Mesenchymal stem cell (in vitro differentiated cells and primary cell): Measurements from ENCODE around the gene CNTNAP2.

ENCODE experiments used
- DNase-seq: peaks from one replicate; pipeline ENCODE4 v3.0.0-alpha.2; 2013
- H2AFZ ChIP-seq: one replicate; pipeline ENCODE4 v1.6.1; 2013; ENCODE audit warnings: low read depth, mild to moderate bottlenecking, control low read depth, inconsistent platforms, low read length, moderate library complexity
- H2AK5ac ChIP-seq: 2 replicates; pipeline ENCODE4 v1.6.1; 2013; ENCODE audit warnings: low read length, moderate library complexity, mild to moderate bottlenecking, inconsistent platforms; ENCODE audit not compliant: severe bottlenecking
- H2BK120ac ChIP-seq: one replicate; pipeline ENCODE4 v1.6.1; 2013; ENCODE audit warnings: low read depth, mild to moderate bottlenecking, inconsistent platforms, low read length, moderate library complexity
- H2BK12ac ChIP-seq, 2 experiments: one replicate each; pipeline ENCODE4 v1.6.1; 2013; ENCODE audit warnings: inconsistent platforms in 2 of 2, low read length in 2 of 2, mild to moderate bottlenecking in 2 of 2, moderate library complexity in 2 of 2, control low read depth in 1 of 2
- H2BK15ac ChIP-seq: one replicate; pipeline ENCODE4 v1.6.1; 2013; ENCODE audit warnings: mild to moderate bottlenecking, low read depth, inconsistent platforms; ENCODE audit not compliant: poor library complexity, severe bottlenecking
- H2BK5ac ChIP-seq: 2 replicates; pipeline ENCODE4 v1.6.1; 2013; ENCODE audit warnings: low read depth, mild to moderate bottlenecking, low read length, control low read depth, inconsistent platforms; ENCODE audit not compliant: poor library complexity, severe bottlenecking
- H3K14ac ChIP-seq, 2 experiments: one replicate each; pipeline ENCODE4 v1.6.1; 2013; ENCODE audit warnings: inconsistent platforms in 2 of 2, low read length in 2 of 2, control low read depth in 1 of 2, mild to moderate bottlenecking in 1 of 2, moderate library complexity in 1 of 2
- H3K18ac ChIP-seq, 2 experiments: one replicate each; pipeline ENCODE4 v1.6.1; 2013; ENCODE audit warnings: inconsistent platforms in 2 of 2, low read length in 2 of 2, control low read depth in 1 of 2, low read depth in 1 of 2, mild to moderate bottlenecking in 1 of 2
- H3K23ac ChIP-seq, 2 experiments: one replicate each; pipeline ENCODE4 v1.6.1; 2013; ENCODE audit warnings: inconsistent platforms in 2 of 2, low read length in 2 of 2, mild to moderate bottlenecking in 2 of 2, moderate library complexity in 2 of 2, control low read depth in 1 of 2
- H3K27ac ChIP-seq: 2 replicates; pipeline ENCODE4 v1.5.1; 2013; ENCODE audit warnings: mild to moderate bottlenecking, moderate library complexity, low read length, control low read depth, inconsistent platforms; ENCODE audit not compliant: poor library complexity, severe bottlenecking
- H3K27me3 ChIP-seq, 2 experiments: 2 replicates each; pipeline versions ENCODE4 v1.6.1 to v1.7.0; 2013; ENCODE audit warnings: low read length in 2 of 2, mild to moderate bottlenecking in 2 of 2, moderate library complexity in 2 of 2, control low read depth in 1 of 2, inconsistent platforms in 1 of 2; ENCODE audit not compliant: control insufficient read depth in 1 of 2, insufficient read depth in 1 of 2
- H3K36me3 ChIP-seq, 2 experiments: 2 replicates each; pipeline versions ENCODE4 v1.6.1 to v1.7.0; 2013; ENCODE audit warnings: low read length in 2 of 2, control low read depth in 1 of 2, inconsistent platforms in 1 of 2, low read depth in 1 of 2, mild to moderate bottlenecking in 1 of 2; ENCODE audit not compliant: insufficient read depth in 2 of 2, control insufficient read depth in 1 of 2
- H3K4ac ChIP-seq, 2 experiments: one replicate each; pipeline ENCODE4 v1.6.1; 2013; ENCODE audit warnings: inconsistent platforms in 2 of 2, low read length in 2 of 2, mild to moderate bottlenecking in 2 of 2, moderate library complexity in 2 of 2, control low read depth in 1 of 2, low read depth in 1 of 2
- H3K4me1 ChIP-seq: 2 replicates; pipeline ENCODE4 v1.6.1; 2013; ENCODE audit warnings: low read depth, low read length, control low read depth; ENCODE audit not compliant: control insufficient read depth, insufficient read depth
- H3K4me2 ChIP-seq: 2 replicates; pipeline ENCODE4 v1.6.1; 2013; ENCODE audit warnings: low read length, mild to moderate bottlenecking, inconsistent platforms; ENCODE audit not compliant: poor library complexity, severe bottlenecking
- H3K4me3 ChIP-seq, 2 experiments: 2 replicates each; pipeline versions ENCODE4 v1.5.1 to v1.7.0; 2013; ENCODE audit warnings: low read length in 2 of 2, mild to moderate bottlenecking in 2 of 2, control low read depth in 1 of 2, low read depth in 1 of 2; ENCODE audit not compliant: insufficient read depth in 1 of 2
- H3K79me1 ChIP-seq: replicated peaks from 2 replicates; pipeline ENCODE4 v1.6.1; 2013; ENCODE audit warnings: mild to moderate bottlenecking, control low read depth, low read length, inconsistent platforms; ENCODE audit not compliant: poor library complexity, severe bottlenecking
- H3K9ac ChIP-seq: 2 replicates; pipeline ENCODE4 v1.7.0; 2013; ENCODE audit warnings: mild to moderate bottlenecking, low read length, moderate library complexity
- H3K9me3 ChIP-seq: 2 replicates; pipeline ENCODE4 v1.7.0; 2013; ENCODE audit warnings: mild to moderate bottlenecking, low read length; ENCODE audit not compliant: control insufficient read depth
- H4K8ac ChIP-seq: one replicate; pipeline ENCODE4 v1.6.1; 2013; ENCODE audit warnings: inconsistent platforms, mild to moderate bottlenecking, low read length, moderate library complexity
- H4K91ac ChIP-seq: one replicate; pipeline ENCODE4 v1.6.1; 2013; ENCODE audit warnings: mild to moderate bottlenecking, low read length, inconsistent platforms
- WGBS: methylation state at CpG from one replicate; pipeline ENCODE4 v1.1.7; 2013; ENCODE audit warnings: mixed read lengths; 5-methylcytosine and 5-hydroxymethylcytosine counted together

The CNTNAP2 gene

DNA sequence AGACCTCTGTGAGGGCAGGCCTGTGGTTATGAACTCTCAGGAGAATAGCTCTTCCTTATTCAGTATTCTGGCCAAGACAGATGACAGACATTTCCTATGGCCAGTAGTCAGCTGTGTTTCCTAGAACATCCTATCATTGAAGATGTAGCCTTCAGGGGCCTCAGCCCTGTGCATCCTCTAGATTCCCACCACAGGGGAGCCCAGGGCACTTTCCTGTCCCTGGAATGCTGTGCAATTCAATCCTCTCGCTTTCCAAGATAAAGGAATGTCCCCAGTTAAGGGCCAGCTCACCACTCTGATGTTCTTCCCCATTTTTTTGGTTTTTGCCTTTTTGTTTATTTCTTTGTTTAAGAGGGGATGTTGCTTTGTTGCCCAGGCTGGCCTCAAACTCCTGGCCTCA is 1895.2 kb downstream of the CNTNAP2 start:
- Histone ChIP-seq H2AFZ (no peak overlapping the region), H3K27ac (no peak overlapping the region), H2BK15ac (no peak overlapping the region), H2BK120ac (no peak overlapping the region), H2BK5ac (no peak overlapping the region), H2BK12ac (no peak overlapping the region), H3K4me1 (no peaks in the 10 kb centered on the region), H3K18ac (no peak overlapping the region), H3K23ac (no peak overlapping the region), H4K91ac (no peak overlapping the region), H3K14ac (no peak overlapping the region), H3K9ac (no peak overlapping the region), H4K8ac (no peak overlapping the region), H3K36me3 (no peaks in the 10 kb centered on the region), H3K9me3 (no peaks in the 10 kb centered on the region), H3K4me2 (no peak overlapping the region), H3K4ac (no peak overlapping the region), H3K79me1 (no peaks in the 10 kb centered on the region), H3K4me3 (no peak overlapping the region), H2AK5ac (no peak overlapping the region), H3K27me3 (no peaks in the 10 kb centered on the region)
- DNase-seq: no peak
- 67% methylated on average over 1 of the region's 1 CpG for WGBS

DNA sequence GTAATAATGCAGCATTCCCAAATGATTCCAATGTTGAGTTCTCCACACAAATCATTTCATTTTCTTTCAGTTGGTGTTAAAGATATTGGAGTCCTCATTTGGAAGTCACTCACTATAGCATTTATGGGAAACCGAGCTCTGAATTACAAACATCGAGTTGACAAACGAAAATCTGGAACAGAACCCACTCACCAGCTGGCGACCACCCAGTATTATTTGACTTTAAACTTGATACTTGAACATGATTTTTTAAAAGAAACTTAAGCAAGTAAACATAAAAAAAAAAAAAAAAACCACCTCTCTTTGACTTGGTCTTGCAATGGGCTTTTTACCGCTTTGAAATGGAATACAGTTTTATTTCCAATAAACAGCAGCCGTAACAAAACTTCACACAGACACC is 1897.4 kb downstream of the CNTNAP2 start:
- H3K9ac ChIP-seq: no peak overlapping the region
- no peaks in the 10 kb centered on the region for H3K36me3 ChIP-seq
- H3K4me2 ChIP-seq: no peak overlapping the region
- 40% methylated on average over 2 of the region's 6 CpGs for WGBS
- no peaks in the 10 kb centered on the region for H3K79me1 ChIP-seq
- H3K14ac ChIP-seq: no peak overlapping the region
- no peak overlapping the region for H2BK12ac ChIP-seq
- no peaks in the 10 kb centered on the region for H3K9me3 ChIP-seq
- H2AFZ ChIP-seq: no peak overlapping the region
- H3K4me1 ChIP-seq: no peaks in the 10 kb centered on the region
- H3K27ac ChIP-seq: no peak overlapping the region
- no peak overlapping the region for H2BK120ac ChIP-seq
- H3K18ac ChIP-seq: no peak overlapping the region
- DNase-seq: no peak
- H2BK15ac ChIP-seq: no peak overlapping the region
- H3K4me3 ChIP-seq: no peak overlapping the region
- no peak overlapping the region for H3K23ac ChIP-seq
- H3K4ac ChIP-seq: no peak overlapping the region
- no peak overlapping the region for H4K8ac ChIP-seq
- no peak overlapping the region for H2BK5ac ChIP-seq
- H2AK5ac ChIP-seq: no peak overlapping the region
- H3K27me3 ChIP-seq: no peaks in the 10 kb centered on the region
- H4K91ac ChIP-seq: no peak overlapping the region

DNA sequence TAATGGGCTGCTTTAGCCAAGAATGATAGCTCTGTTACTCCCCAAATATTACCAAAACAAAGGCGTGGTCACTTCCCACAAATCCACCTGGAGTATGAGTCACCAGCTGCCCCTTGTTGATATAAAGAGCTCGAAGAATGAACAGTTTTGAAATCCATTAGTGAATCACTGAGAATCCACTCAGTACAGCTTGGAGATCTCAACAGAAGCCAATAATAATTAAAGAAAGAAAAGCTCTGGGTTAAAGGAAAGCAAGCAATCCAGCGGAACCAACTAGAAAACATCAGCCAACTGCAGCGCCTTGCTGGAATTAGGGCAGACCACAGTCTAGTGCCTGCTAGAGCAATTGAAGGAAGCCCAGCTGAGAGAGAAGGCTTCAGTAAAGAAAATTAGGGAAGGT is 1897.9 kb downstream of the CNTNAP2 start:
- no peak overlapping the region for H2BK12ac ChIP-seq
- H2AFZ ChIP-seq: no peak overlapping the region
- H2AK5ac ChIP-seq: no peak overlapping the region
- H4K8ac ChIP-seq: no peak overlapping the region
- H2BK120ac ChIP-seq: no peak overlapping the region
- H2BK15ac ChIP-seq: no peak overlapping the region
- no peak overlapping the region for H4K91ac ChIP-seq
- no peak overlapping the region for H3K4ac ChIP-seq
- no peak overlapping the region for H3K4me2 ChIP-seq
- H3K4me1 ChIP-seq: no peaks in the 10 kb centered on the region
- H2BK5ac ChIP-seq: no peak overlapping the region
- H3K27ac ChIP-seq: no peak overlapping the region
- WGBS: 58% methylated on average over 3 of the region's 4 CpGs
- no peak overlapping the region for H3K14ac ChIP-seq
- no peaks in the 10 kb centered on the region for H3K27me3 ChIP-seq
- H3K9ac ChIP-seq: no peak overlapping the region
- no peaks in the 10 kb centered on the region for H3K9me3 ChIP-seq
- H3K4me3 ChIP-seq: no peak overlapping the region
- H3K18ac ChIP-seq: no peak overlapping the region
- no peaks in the 10 kb centered on the region for H3K79me1 ChIP-seq
- no peaks in the 10 kb centered on the region for H3K36me3 ChIP-seq
- DNase-seq: no peak
- H3K23ac ChIP-seq: no peak overlapping the region

DNA sequence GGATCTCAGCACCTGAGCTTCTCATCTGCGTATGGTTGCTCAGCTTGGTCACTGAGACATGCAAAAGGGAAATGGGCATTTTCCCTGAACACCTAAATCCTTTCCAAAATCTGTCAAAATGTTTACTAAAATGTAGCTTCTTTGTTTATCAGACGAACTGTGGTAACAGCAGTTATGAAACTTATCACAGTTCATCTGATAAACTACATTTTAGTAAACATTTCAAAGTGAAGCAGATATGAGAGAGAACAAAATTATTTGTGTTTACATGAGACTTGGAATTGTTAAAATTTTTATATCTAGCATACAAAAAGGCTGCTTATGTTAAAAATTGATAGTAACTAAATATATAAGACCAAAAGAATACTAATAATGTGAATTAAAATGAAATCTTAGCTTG is 1900.5 kb downstream of the CNTNAP2 start:
- Histone ChIP-seq H3K4me3 (no peak overlapping the region), H2BK5ac (no peak overlapping the region), H2AK5ac (no peak overlapping the region), H3K4me2 (no peak overlapping the region), H2BK12ac (no peak overlapping the region), H3K23ac (no peak overlapping the region), H3K18ac (no peak overlapping the region), H2BK120ac (no peak overlapping the region), H3K79me1 (no peaks in the 10 kb centered on the region), H3K27me3 (no peaks in the 10 kb centered on the region), H2BK15ac (no peak overlapping the region), H4K91ac (no peak overlapping the region), H3K9ac (no peak overlapping the region), H3K9me3 (no peaks in the 10 kb centered on the region), H4K8ac (no peak overlapping the region), H3K14ac (no peak overlapping the region), H3K27ac (no peak overlapping the region), H3K4ac (no peak overlapping the region), H2AFZ (no peak overlapping the region), H3K4me1 (no peaks in the 10 kb centered on the region), H3K36me3 (no peaks in the 10 kb centered on the region)
- WGBS: 70% methylated on average over 1 of the region's 2 CpGs
- no peak for DNase-seq
